ENCODE results near the gene TRPV3.
"Not testable (repeated sequence)": the region's sequence is repeated elsewhere in the genome, so short reads cannot be mapped to it uniquely, and the experiment has no call there.

Gene TRPV3

DNA sequence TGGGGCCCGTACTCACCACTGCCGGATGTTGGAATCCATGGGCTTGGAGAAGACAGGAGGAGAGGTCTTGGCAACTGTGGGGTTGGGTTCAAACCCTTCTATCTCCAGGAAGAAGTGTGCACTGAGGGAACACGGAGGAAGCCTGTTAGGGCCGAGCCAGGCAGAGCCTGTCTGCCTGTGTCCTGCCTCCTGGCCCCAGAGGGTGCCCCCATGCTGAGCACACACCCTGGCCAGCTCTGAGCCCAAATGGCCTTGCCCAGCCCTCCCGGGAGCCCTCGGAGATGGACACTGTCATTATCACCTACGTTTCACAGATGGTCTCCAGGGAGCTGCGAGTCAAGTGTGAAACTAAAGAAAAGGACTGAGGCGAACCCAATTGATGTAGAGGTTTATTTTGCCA is 12.5 kb downstream of the TRPV3 start:
- no peak for DNase-seq

GRCh38 chr17:3544365-3544764 is 13.2 kb downstream of the TRPV3 start:
- DNase-seq = no peak

GRCh38 chr17:3543453-3543852 is 14.2 kb downstream of the TRPV3 start:
- DNase-seq = no peak

DNA sequence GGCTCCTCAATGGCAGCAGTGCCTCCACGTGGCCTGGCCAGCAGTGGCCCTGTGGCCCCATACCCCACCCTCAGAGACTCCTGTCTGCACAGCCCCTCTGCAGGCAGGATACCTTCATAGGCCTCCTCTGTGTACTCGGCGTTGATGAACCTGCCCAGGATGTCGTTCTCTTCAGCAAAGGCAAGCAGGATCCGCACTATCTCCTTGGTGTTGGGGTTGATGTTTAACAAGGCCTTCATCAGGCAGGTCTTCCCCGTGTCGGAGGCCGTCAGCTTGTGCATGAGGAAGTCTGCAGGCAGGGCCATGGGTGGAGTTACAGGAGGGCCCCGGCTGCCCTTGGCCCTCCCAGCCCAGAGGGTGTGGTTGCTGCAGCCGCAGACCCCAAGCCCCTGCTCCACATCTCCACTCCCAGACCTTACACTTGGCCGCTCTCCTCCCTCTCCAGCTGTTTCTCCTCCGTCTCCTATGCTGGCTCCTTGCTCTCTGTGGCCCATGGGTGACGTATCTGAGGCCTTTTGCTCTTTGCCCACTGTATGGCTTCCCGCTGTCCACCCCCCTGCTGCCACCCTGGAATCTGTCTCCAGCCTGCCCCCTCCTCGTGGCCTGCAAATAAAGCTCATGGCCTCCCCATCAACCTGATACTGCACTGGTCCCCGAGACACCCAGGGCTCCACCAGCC is 15.1 kb downstream of the TRPV3 start:
- DNase-seq = no peak

DNA sequence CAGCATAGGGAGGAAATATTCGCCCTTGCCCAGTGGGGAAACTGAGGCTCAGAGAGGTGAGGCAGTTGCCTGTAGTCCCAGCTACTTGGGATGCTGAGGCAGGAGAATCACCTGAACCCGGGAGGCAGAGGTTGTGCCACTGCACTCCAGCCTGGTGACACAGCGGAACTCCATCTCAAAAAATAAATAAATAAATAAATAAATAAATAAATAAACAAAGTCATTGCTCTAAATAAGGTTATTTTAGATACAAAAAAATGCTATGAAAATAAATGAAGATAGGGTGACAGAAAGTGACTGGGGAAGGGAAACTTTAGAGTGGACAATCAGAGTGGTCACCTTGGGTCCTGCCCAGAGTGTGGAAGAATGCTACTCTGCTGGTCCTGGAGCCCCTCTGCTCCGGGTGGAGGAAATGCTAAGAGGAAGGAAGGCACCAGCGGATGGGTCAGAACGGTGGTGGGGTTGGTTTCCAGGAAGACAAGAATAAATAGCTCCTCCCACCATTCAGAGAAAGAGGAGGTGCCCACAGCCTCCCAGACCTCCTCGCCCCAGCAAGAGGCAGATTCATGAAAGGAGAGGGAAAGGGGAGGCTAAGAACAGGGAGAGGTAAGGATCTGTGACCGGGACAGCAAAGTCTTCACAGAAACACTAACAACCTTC is 17.6 kb downstream of the TRPV3 start:
- DNase-seq = no peak

- no peak for DNase-seq
Observed at GRCh38 chr17:3536716-3537115, 20.9 kb downstream of the TRPV3 start.

GRCh38 chr17:3535253-3535995 is 22.2 kb downstream of the TRPV3 start:
- no peak for DNase-seq

GRCh38 chr17:3534881-3535252 is 22.7 kb downstream of the TRPV3 start:
- DNase-seq = no peak

DNA sequence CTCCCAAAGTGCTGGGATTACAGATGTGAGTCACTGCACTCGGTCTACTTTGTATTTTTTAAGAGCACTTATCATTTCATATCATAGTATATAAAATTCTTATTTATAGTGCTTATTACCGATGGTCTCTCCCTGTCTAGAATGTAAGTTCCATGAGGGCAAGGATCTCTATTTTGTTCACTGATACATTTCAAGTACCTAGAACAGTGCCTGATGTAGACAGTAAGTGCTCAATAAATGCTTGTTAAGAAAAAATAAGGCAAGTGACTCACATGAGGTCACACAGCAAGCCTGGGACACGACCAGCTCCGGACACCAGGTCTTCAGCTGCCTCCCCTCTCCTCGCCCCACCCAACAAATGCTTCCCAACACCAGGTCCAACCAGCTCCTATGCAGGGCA is 23.9 kb downstream of the TRPV3 start:
- DNase-seq = no peak

DNA sequence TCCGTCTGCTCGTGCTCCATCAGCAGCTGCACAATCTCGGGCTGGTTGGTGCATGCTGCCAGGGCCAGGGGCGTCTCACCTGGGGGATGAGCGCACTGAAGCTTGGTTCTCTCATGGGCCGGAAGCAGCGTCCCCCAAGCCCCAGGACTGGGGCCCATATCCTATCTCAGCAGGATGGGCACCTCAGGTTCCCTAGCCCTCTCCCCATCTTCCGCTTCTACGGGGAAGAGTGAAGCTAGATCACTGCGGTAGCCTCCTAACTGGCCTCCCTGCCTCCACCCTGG is 24.8 kb downstream of the TRPV3 start:
- no peak for DNase-seq

DNA sequence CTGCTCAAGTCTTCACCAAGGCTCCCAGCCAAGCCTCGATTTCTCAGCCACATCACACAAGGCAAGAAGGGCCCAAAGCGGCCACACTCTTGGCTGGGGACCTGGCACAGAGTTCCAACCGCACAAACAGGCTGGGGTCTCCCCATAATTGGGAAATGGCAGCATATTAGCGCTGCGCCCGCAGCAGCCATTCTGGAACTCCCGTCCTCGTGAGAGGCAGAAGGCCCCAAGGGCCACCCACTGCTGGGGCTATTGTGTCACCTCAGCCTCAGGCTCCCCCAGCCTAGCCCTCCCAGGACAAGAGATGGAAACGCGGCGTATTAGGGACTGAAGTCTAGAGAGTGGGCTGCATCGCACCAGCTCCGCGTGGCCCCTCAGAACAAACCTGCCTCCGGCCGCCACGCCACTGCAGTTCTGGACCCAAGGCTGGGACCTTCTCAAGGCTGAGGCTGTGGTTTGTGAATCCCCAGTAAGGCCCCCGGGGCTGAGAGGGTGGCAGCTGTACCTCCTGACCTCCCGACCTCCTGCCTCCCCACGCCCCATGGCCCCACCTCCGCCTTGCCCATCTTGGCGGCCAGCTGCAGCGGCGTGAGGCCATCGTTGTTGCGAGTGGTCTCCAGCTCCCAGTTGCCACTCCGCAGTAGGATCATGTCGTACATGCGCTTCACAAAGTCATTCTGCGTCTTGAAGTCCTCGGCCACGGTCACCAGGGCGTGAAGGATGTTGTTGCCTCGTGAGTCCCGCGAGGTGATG is 25.3 kb downstream of the TRPV3 start:
- no peak for DNase-seq

DNA sequence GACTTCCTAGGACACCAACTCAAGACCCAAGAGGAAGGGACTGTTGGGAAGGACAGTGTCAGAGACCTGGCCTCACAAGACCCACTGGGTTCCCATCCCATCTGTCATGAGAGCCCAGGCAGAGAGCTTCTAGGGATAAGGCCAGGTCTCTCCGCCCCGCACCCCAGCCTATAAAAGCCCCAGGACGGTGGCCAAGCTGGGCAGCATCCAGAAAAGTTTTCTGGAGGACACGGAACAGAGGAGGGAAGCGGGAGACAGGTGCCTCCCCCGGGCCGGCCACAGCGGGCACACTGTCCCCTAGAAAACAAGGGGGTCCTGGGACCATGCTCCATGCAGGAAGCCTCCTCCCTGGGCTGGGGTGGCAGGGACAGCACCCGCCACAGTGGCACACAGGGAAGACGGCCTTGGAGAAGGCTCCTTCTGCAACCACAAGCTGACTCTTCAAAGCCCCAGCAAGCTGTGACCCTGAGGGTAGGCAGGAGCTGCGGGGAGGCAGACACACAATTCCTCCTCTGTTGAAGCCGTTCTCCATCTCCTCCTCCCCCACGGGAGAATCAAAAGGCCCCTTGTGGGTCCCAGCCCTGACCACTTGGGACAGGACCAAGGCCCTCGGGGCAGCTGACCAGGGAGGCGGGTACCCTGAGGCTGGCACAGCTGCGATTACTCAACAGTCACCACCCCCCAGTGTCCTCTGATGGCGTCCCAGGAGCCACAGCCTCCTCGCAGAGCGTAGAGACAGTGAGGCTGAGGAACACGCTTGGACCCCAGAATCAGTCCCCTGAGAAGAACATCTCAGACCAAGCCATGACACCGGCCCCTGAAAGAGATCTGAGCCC is 26.1 kb downstream of the TRPV3 start:
- no peak for DNase-seq

DNA sequence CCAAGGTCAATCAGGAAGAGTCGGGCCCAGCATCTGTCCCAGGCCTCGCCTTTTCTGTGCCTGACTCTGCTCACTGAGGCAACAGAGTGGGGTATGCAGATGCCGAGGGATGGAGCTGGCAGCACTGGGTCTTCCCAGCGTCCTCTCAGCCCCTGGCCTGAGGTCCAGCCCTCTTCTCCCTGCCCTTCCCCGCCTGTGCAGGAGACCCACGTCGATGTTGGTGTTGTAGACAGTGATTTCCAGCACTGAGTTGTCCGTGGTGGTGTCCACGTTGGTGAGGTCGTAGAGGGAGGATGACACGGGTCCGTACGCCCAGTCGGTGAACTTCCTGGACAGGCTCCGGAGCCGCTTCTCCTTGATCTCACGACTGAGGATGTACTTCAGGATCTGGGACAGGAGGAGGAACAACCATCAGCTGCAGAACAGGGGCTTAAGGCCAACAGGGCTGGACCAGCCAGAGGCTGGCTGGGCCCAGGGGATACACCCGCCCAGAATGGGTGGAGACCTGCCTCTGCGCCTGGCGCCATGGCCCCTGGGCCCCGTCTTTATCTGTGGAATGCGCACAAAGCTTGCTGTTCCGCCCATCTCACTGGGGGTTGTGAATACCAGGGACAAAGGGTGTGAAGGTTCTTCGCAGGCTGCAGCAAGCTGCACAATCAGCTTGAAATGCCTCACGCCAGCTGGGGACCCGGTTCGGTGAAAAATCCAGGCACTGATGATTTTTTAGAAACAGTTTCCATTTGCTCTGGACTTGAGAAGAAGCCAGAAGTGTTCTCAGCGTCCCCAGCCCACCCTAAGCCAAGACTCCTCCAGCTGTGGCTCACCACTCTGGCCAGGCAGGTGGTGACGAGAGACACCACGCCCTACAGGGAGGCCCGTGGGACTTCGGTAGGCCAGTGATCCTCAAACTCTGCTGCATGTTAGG is 27.5 kb downstream of the TRPV3 start:
- no peak for DNase-seq

DNA sequence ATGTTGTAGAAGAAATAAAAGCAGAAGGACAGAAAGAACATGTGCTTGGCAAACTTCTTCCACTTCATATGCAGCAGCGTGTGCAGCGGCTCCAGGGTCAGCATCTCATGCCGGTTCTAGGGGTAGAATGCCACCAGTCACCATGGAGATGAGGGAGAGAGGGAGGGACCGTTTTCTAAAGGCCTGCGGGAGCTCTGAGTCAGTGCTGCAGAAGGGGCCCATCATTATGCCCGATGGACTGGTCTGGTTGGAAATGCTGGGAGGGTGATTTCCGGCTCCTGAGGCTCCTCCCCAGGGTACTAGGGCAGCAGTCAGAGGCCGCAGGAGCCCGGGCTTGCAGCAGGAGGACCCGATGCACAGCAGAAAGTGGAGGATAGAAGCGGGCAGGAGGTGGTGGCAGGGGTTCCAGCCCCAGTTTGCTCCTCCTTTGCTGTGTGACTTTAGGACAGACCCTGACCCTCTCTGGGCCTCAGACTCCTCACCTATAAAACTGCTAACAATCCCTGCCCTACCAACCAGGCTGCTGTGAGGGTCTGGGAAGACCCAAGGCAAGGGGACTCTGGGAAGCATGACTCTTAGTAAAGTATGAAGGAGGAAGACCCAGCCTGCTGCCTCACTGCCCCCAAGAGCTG is 28.6 kb downstream of the TRPV3 start:
- no peak for DNase-seq

- DNase-seq = no peak
Observed at GRCh38 chr17:3528403-3528851, 29.2 kb downstream of the TRPV3 start.

GRCh38 chr17:3527896-3528295 is 29.7 kb downstream of the TRPV3 start:
- no peak for DNase-seq

DNA sequence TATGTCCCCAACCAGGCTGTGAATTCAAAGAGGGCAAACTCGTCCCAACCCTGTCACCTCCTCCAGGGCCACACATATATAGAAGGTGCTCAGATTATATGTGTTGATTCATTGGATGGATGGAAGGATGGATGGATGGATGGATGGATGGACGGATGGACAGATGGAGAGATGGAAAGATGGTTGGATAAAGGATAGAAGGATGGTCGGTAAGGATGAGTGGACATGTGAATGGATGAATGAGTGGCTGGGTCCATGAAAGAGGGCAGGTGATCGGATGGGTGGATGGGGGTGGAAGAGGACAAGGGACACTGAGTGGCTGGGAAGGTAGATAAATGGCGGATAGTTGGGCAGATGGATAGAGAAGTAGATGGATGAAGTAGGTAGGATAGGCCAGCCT is 30.1 kb downstream of the TRPV3 start:
- DNase-seq = no peak

GRCh38 chr17:3526971-3527370 is 30.6 kb downstream of the TRPV3 start:
- no peak for DNase-seq

DNA sequence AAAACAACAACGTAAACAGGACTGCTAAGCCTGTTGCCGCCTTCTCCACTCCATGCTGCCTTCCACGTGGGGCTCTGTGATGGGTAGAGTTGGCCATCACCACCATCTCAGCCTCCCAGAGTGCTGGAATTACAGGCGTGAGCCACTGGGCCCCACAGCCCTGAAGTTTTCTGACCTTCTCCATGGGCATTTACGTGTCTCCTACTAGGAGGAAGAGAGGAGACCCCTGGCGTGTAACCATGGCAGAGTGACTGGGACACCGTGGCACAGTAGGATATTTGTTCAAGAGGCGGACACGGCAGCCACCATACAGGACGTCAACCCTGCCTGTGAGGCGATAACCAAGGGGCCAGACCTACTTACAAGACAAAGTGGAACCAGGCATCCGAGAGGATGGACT is 31.1 kb downstream of the TRPV3 start:
- no peak for DNase-seq

GRCh38 chr17:3524024-3524423 is 33.6 kb downstream of the TRPV3 start:
- DNase-seq = no peak

- not testable (repeated sequence) for DNase-seq
Observed at GRCh38 chr17:3519472-3519871, 38.1 kb downstream of the TRPV3 start.
